DND-41 (cell line): ENCODE results near the gene VWA3B.
"Not testable (repeated sequence)": the region's sequence is repeated elsewhere in the genome, so short reads cannot be mapped to it uniquely, and the experiment has no call there.

Source experiments
- ATAC-seq: fragments of 200-7000 bp; cut with Tn5 transposase; 3 replicates; pipeline ENCODE4 v1.9.1; 2021; ENCODE audit warnings: low read depth; ENCODE audit not compliant: insufficient read depth
- DNase-seq: peaks from one replicate; pipeline ENCODE4 v3.0.0-alpha.2; 2020
- H2AFZ ChIP-seq: 2 replicates; pipeline ENCODE4 v1.6.0; 2012; ENCODE audit warnings: low read depth, low read length
- H3K27ac ChIP-seq: 2 replicates; pipeline ENCODE4 v1.5.1; 2012; ENCODE audit warnings: low read length, inconsistent platforms
- H3K27me3 ChIP-seq: fragments of 200-600 bp; sonication (generic); 2 replicates; pipeline ENCODE4 v1.6.0; 2012; ENCODE audit warnings: low read length, mild to moderate bottlenecking, inconsistent platforms; ENCODE audit not compliant: insufficient read depth, poor library complexity
- H3K36me3 ChIP-seq: 2 replicates; pipeline ENCODE4 v1.5.1; 2012; ENCODE audit warnings: low read length, inconsistent platforms; ENCODE audit not compliant: insufficient read depth
- H3K4me1 ChIP-seq: 2 replicates; pipeline ENCODE4 v1.5.1; 2012; ENCODE audit warnings: mild to moderate bottlenecking, low read length; ENCODE audit not compliant: insufficient read depth
- H3K4me2 ChIP-seq: 2 replicates; pipeline ENCODE4 v1.6.0; 2012; ENCODE audit warnings: mild to moderate bottlenecking, moderate library complexity, low read length, inconsistent platforms; ENCODE audit not compliant: insufficient read depth
- H3K4me3 ChIP-seq, 2 experiments: fragments of 200-600 bp in 1 of 2; shearing (Covaris generic) in 1 of 2; 2 replicates each; pipeline ENCODE4 v1.5.1; 2012 to 2016; ENCODE audit warnings: inconsistent platforms in 2 of 2, low read length in 2 of 2, mild to moderate bottlenecking in 2 of 2, low read depth in 1 of 2, moderate library complexity in 1 of 2
- H3K79me2 ChIP-seq: 2 replicates; pipeline ENCODE4 v1.6.0; 2012; ENCODE audit warnings: low read length, inconsistent platforms; ENCODE audit not compliant: insufficient read depth
- H3K9ac ChIP-seq: 2 replicates; pipeline ENCODE4 v1.6.0; 2012; ENCODE audit warnings: low read depth, mild to moderate bottlenecking, inconsistent platforms, low read length, moderate library complexity
- H3K9me3 ChIP-seq: 2 replicates; pipeline ENCODE4 v1.5.1; 2012; ENCODE audit warnings: low read length, moderate library complexity, mild to moderate bottlenecking, inconsistent platforms; ENCODE audit not compliant: insufficient read depth, severe bottlenecking
- H4K20me1 ChIP-seq: 2 replicates; pipeline ENCODE4 v1.6.0; 2012; ENCODE audit warnings: low read length; ENCODE audit not compliant: insufficient read depth
- CTCF ChIP-seq: IDR thresholded peaks from 2 replicates; pipeline ENCODE4 v1.5.1; 2012; ENCODE audit warnings: borderline replicate concordance, low read length, moderate library complexity, mild to moderate bottlenecking; ENCODE audit not compliant: poor library complexity, severe bottlenecking; ENCODE audit errors: extremely low read depth
- EZH2 ChIP-seq: IDR thresholded peaks from 3 replicates; pipeline ENCODE4 v1.6.1; 2012; ENCODE audit warnings: borderline replicate concordance, low read depth, mild to moderate bottlenecking, moderate library complexity, low read length, inconsistent platforms; ENCODE audit not compliant: severe bottlenecking

Gene VWA3B

GRCh38 chr2:98039085-98039756, 47.7 kb upstream of the VWA3B start:
- ATAC-seq: no peak
- TF ChIP-seq EZH2 (no peak), CTCF (no peak)
- H3K4me2 ChIP-seq: no peak overlapping the region
- H3K36me3 ChIP-seq: no peaks in the 10 kb centered on the region
- H2AFZ ChIP-seq: no peak overlapping the region
- H3K4me1 ChIP-seq: no peaks in the 10 kb centered on the region
- H4K20me1 ChIP-seq: no peaks in the 10 kb centered on the region
- no peaks in the 10 kb centered on the region for H3K79me2 ChIP-seq
- no peak overlapping the region for H3K4me3 ChIP-seq
- DNase-seq: no peak
- no peak overlapping the region for H3K27ac ChIP-seq
- H3K27me3 ChIP-seq: no peaks in the 10 kb centered on the region
- H3K9me3 ChIP-seq: no peaks in the 10 kb centered on the region
- no peak overlapping the region for H3K9ac ChIP-seq

- Histone ChIP-seq H3K27ac (no peak overlapping the region), H3K9ac (no peak overlapping the region), H3K4me3 (no peak overlapping the region), H3K9me3 (no peaks in the 10 kb centered on the region), H3K79me2 (no peaks in the 10 kb centered on the region), H3K27me3 (no peaks in the 10 kb centered on the region), H4K20me1 (no peaks in the 10 kb centered on the region), H3K36me3 (no peaks in the 10 kb centered on the region), H3K4me1 (no peaks in the 10 kb centered on the region), H3K4me2 (no peak overlapping the region), H2AFZ (no peak overlapping the region)
- DNase-seq (no peak), ATAC-seq (no peak)
- TF ChIP-seq EZH2: no peak
Measured at GRCh38 chr2:98040331-98040939, 46.5 kb upstream of the VWA3B start.

DNA sequence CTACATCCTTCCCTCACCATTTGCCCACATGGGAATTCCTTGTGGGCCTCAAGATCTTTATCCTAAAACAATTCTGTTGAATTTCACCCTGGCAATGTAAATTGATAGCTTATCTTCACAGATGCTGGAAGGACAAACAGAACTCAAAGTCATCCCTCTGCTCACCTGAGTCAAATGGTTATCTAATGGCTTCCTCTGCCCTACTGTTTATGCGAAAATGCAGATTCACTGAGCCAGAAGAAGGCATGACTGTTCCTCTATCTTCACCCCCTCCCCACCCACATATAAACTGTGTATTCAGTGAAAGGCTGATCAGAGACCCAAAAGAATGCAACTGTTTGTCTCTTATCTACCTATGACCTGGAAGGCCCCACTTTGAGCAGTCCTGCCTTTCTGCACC, 43.9 kb upstream of the VWA3B start:
- H3K4me2 ChIP-seq: no peak overlapping the region
- H3K4me3 ChIP-seq: no peak overlapping the region
- TF ChIP-seq EZH2: no peak
- no peak for TF ChIP-seq CTCF
- no peaks in the 10 kb centered on the region for H3K36me3 ChIP-seq
- no peak overlapping the region for H2AFZ ChIP-seq
- ATAC-seq (no peak), DNase-seq (no peak)
- no peaks in the 10 kb centered on the region for H3K9me3 ChIP-seq
- no peak overlapping the region for H3K9ac ChIP-seq
- no peaks in the 10 kb centered on the region for H3K27me3 ChIP-seq
- H3K79me2 ChIP-seq: no peaks in the 10 kb centered on the region
- no peak overlapping the region for H3K27ac ChIP-seq
- H4K20me1 ChIP-seq: no peaks in the 10 kb centered on the region
- H3K4me1 ChIP-seq: no peaks in the 10 kb centered on the region

- not testable (repeated sequence) for ATAC-seq, H3K4me3 ChIP-seq, H3K9me3 ChIP-seq, H2AFZ ChIP-seq, DNase-seq, H3K27me3 ChIP-seq, H3K9ac ChIP-seq, H3K36me3 ChIP-seq, H3K4me2 ChIP-seq, H3K27ac ChIP-seq, H4K20me1 ChIP-seq, H3K4me1 ChIP-seq, H3K79me2 ChIP-seq
Measured at GRCh38 chr2:98044730-98045129, 42.2 kb upstream of the VWA3B start.
